Kidney tubule cell (primary cell): Measurements from ENCODE around the gene SND1.

Experiments
- DNase-seq: peaks from one replicate; pipeline ENCODE4 v3.0.0-alpha.2; 2018; ENCODE audit warnings: low spot score

SND1 gene

DNA sequence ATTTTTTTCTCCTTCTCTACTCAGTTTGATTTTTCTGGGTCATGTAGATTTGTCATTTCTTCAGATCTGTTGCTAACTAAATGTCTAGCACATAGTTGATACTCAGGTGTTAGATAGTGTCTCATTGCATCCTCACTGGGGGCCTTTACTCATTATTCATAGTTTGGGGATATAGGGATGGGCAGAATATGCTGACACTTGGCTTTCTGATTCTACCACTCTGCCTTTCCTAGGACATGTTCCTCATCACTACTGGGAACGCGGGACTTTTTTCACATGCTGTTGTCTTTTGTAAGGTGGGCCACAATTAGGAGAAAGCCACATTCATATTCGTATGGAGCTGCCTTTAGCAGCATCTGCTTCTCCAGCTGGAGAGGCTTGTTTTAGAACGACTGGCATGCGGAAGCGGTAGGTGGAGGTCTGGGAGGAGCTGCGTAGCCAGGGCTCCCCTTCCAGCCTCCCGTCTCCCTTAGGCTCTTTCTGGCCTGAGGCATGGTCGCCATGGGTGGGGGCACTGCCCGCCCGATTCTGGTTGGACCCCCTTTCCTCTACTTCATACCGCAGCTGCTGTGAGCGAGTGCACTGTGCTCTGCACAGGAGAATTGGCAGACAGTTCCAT is 78.8 kb downstream of the SND1 start:
- no peak for DNase-seq

DNA sequence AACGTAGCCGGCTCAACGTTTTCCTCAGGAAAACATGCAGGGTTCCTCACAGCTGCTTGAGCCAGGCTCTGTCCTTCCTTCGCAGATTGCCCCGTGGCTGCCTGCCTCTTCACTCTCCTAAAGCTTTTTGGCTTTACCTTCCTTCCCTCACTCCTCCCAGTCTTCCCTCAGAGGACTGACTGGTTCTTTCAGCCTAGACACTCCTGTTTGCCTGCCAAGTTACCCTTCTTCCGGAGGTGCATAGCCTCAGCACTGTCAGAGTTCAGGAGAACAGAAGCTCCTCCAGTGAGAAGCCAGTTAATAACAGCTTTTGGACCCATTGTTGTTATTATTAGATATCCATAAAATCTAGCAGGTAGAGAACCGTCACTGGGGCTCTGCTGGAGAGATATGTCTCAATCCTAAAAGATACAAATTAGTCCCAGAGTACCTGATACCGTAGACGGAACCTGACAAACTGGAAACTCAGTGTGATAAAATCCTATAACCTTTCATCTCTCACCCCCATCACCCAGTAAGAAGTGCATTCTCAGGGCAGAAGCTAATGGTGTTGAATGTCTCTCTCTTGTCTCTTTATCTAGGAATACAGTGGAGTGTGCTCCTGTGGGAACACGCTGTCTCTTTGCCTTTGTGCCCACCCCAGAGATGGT is 79.6 kb downstream of the SND1 start:
- DNase-seq, result no peak

DNA sequence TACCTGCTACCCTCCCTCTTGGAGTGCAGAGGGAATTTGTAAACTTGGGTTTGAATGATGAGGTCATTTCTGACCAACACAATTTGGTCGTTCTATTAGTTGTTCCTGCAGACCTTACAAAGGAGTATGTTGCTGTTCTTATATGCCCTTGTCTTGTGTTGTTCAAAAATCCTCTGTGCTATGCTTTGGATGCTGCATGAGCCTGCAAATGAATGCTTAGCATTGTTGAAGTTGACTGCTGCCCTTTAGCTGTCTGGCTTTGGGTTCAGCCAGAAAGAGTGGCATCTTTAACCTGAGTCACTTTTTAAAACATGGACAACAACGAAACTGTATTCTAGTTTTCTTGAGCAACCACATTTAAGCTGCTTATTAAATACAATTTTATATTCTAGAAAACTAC is 80.3 kb downstream of the SND1 start:
- no peak for DNase-seq

DNA sequence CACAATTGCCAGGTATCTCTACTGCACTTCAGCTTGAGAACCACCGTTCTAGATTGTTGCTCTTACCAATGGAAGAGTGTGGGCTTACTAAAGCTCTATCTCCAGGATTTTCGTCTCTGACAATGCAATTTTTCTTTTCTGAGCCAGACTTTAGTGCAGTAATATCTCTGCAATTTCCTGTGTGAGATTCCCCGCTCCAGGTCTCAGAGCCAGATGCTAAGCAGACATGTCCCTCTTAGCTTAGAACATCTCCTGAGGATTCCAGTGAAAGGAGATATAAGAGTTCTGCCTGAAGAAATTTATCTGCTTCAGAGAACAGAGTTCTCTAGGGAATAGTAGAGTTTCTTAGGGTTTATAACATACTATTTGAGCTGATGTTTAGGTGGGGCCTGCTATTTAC is 82.0 kb downstream of the SND1 start:
- DNase-seq, result no peak

DNA sequence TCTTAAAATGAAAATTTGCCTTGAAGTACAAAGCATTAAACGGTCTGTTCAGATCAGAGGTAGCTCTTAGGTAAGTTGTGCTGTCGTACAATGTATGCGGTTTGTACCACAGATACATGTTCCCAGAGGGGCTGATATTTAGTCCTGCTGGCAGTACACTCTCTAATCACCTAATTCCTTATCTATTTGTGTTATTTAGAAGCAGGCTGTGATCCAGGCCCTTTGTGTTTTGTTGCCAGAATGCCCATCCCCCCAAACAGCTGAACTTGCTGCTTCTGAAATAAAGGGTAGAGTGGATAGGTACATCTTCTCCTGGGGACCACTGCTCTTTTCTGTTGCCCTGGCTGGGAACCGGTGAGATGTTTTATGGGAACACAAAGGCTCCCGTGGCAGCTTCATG is 84.5 kb downstream of the SND1 start:
- no peak for DNase-seq

DNA sequence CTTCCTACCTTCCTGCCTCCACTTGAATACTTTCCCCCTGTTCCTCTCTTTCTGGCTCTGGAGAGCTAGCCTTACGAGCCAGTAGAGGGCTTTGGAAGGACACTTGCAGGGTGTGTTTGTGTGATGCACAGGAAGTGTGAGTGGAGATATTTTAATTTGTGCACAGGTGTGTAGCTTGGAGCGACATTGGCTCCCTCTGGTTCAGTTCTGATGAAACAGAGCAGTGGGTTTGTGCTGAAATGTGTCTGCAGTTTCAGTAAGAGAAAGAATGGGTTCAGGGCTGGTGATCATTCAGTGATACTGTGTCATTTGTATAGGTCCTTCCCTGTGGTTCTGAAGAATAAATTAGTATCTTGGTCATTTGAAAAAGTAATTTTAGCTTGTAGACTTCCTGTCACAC is 86.9 kb downstream of the SND1 start:
- no peak for DNase-seq

DNA sequence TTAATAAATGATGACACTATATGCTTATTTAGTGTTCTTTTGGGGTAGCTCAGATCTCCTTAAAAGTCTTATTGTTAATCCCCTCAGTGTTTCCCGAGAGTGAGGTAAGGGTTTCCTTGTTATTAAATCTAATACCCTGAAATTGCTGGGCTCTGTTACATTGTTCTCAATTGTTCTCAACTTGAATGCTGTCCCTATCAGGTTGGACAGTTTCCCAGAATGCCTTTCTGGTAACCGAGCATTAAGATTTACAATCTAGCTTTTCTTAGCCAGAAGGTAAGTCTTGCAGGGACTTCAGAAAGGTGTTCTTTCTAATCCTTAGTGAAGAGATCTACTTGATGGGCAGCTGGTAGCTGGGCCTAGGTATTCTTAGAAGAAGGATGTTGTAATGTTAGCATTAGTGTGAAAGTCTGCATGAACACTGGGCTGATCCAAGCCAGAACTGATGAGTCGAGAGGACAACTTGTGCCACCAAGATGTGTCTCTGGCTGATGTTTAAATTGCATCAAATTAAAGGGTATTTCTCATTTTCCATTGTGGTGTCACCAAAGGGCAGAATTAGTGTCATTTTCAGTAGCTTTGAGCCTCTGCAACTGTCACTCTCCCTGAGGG is 89.9 kb downstream of the SND1 start:
- no peak for DNase-seq

DNA sequence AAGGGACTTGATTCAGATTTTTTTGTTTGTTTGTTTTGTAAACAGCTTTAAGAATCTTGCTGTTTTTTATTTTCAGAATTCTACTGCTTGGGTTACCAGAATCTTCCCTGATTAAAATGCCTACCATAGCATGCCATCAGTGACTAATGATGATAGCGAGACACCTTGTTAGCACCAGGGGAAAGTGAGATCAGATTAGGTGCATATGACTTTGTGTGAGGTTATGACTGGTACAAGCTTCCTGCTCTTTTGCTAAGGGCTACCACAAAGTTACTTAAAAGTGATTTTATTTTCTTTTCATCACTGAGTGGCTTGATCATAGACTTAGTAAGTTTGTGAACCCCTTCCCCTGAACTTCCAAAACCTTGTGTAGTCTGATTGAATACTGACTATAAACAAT is 93.5 kb downstream of the SND1 start:
- peak; percentile 59 for DNase-seq

DNA sequence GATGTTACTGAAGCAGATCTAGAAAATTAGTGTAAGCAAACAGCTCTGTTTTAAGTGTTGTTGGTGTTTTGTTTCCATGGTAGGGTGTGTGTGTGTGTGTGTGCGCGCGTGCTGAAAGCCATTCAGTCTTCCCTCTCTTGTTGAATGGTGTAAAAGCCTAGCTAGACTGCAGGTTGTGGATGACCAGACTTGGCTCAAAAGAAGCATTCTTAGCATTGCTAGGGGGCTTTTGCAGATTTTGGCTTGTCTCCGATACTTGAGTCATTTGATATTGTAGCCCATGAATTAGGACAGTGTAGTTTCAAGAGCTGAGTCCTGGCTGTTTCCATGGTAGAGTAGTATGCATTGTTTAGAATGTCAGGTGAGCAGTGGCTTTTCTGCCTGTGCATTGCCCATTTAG is 99.1 kb downstream of the SND1 start:
- DNase-seq, result peak; percentile 54

DNA sequence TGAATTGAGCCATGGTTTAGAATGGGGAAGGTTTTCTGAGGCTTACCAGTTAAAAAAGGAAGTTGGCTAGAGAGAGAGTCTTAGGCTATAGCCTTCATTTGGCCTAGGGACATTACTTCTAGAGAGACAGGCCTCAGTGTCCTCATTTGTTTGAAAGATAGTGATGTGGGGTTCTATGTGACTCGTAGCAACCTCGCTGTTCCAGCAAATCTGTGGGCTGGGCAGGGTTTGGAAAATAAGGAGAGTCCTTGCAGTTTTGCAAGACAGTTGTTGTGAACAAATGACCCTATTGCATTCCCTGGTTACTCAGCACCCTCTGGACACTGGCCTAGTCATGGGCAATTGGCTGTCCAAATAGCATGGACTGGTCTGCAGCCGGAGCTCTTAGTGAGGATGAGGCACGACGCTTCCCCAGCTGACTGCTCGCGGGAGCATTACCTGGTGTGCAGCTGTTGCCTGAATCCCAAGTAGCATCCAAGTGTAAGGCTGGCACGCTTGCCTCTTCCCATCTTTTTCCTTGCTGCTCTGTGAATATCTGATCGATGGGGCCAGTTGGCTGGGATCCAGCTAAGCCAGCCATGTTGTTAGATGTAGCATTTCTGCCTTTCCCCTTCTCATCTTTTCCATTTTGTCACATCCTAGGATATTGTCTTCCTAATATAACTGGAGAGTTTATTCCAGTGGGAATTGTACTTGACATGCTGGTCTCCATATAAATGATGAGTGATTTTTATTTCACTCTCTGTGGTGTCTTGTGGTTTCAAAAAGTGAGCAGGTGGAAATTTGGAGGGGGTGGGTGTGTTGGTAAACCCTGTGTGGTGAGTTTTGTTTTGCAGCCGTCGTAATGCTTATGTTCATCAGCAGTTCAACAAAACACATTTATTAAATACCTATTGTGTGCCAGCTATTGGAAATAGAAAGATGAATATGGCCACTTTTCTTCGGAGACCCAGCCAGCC is 99.8 kb downstream of the SND1 start:
- peak; percentile 42 for DNase-seq

DNA sequence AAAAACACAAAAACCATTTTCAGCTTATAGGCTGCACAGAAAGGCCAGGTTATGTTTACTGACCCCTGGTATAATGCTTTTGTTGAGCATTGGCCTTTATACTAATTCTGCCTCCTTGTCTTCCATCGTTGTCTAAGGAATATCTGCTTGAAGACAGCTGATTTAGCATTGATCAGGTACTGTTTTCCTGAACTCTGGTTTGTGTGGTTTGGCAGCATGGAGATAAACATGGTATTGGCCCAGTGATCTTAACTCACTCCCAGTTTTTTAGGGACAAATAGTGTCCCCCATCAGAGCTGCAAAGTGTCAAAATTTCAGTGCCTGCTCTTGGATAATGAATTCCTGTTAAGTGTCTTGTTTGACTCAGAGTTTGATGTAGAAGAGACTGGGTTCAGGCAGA is 100.8 kb downstream of the SND1 start:
- DNase-seq, result no peak

DNA sequence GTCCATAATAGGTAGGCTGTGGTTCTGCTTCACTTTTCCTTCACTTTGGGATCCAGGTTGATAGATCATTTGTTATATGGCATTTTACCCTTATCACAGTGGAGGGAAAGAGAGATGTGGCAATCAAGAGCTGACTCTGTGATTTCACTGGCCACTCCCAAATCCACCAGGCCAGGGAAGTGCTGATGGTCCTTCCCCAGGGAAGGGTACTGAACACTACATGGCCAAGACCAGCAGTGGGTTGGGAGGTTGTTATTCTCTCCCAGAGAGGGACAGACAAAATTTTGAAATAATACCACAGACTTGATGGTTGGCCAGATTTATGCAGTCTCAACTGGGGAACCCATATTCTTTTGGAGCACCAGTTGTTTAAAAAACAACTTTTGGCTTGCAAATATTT is 102.5 kb downstream of the SND1 start:
- DNase-seq, result no peak

DNA sequence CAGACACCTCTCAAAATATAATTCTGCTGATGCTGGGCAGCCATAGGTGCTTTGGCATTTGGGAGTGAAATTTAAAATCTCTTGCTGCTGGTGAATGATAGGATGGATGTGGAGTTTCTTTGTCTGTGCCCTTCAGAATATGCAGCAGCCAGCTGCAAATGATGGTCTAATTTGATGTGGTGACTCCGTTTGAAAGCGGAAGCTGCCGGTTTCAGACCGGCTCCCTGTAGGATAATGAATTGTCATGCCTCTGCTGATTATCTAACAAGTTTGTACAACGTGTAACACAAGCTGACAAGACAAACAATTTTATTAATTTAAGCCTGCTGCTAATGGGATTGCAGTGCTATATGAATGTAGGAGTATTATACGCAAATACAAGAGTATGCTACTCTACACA is 103.5 kb downstream of the SND1 start:
- DNase-seq, result no peak

DNA sequence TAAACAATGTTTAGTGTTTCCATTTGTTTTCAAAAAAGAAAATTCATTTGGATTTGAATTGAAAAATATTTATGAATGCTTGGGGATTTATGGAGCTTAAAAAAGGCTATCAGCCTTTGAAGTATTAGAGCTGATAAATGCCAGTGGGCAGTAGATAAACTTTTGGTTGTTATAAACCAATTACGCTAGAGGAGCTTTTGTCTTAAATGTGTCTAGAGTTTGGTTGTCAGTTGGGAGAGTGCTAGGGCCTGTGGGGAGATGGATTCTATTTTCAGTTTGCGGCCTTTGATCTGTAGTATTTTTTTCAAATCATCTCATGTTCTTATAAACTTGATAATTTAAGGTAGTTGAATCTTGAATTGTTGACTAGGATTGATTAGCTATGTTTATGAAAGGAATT is 104.0 kb downstream of the SND1 start:
- no peak for DNase-seq

DNA sequence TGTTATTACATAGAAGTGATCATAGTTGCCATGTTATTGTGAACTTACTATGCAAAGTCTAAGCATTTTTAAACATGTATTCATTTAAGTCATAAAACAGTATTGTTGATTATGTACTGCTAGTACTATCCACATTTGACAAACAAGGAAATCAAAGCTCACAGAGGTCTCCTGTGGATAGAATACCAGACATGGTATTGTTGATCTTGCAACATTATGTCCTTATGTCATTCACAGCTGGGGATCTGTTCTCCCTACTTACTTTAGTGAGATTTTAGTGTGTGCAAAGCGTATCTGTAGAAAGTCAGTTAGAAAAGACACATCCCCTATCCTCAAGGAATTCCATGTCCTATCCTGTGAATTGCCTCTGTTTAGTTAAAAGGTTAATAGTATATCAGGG is 106.1 kb downstream of the SND1 start:
- DNase-seq, result no peak

DNA sequence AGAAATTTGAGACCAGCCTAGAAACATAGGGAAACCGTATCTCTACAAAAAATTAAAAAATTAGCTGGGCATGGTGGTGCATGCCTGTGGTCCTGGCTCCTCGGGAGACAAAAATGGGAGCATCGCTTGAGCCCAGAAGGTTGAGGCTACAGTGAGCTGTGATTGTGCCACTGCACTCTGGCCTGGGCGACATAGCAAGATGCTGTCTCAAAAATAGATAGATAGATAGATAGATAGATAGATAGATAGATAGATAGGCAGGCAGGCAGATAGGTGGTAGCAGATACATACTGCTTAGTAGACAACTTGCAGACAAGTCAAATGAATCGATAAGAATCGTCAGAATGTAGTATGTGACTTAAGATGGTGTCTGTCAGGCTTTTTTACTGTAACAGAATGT is 106.9 kb downstream of the SND1 start:
- DNase-seq, result no peak

DNA sequence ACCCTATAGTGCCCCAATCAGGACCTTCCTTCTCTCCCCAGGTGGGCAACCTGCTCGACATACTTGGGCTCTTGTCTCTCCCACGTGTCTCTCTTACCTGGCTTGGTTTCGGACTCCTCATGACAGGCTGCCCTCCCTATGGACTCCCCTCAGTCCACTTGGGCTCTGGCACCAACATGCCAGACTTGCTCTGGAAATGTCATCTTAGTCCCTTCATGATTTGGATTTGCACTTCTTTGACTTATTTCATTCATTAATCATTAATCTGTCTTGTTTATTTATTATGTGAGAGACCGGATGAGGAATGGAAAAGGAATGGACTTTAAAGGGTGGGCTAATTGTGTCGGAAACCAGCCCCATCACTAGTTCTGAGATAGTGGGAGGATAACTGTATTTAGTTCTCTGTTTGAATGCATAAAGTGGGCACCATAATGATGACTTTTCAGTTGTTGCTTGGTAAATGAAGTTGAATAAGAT is 108.0 kb downstream of the SND1 start:
- DNase-seq, result peak; percentile 53

DNA sequence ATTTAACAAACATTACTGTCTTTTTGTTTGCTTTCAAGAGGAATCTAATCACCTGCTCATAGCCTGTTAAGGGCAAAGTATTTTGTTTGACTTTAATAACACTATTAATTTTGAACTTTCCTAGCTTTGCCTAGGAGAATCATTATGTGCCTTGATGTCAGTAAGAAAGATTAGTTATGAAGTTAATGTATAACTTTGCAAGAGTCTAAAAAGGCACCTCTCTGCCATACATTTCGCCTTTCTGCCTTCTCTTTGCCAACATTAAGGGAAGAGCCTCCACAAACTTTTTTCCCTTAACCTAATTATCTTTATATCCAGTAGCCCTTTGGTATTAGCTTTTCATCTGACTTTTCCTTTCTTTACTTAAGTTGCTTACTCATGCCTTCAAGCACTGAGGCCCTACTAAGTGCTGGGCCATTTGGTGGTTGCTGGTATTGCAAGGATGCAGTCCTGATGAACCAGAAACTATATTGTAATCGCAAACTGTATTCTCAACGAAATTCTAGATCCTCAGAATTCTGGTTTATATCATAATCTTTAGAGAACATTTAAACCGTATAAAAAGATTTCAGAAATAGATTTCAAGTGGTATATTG is 108.5 kb downstream of the SND1 start:
- no peak for DNase-seq

DNA sequence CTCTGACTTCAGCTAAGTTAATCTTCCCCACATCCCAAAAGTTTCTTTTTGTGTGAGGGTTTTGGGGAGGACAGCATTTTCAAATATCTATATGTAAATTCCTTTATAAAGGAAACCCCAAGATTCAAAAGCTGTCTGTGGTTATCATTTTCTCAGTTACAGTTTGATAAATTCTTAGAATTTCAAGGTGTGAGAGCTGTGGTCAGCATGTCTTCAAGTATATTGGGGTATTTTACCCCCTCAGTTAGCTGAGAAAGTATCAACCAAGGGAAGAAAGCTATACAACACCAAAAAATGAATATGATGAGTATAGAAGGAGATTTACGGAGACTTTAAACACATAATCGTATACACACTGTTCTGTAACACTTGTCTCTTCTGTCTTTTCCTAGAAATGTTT is 109.2 kb downstream of the SND1 start:
- no peak for DNase-seq

DNA sequence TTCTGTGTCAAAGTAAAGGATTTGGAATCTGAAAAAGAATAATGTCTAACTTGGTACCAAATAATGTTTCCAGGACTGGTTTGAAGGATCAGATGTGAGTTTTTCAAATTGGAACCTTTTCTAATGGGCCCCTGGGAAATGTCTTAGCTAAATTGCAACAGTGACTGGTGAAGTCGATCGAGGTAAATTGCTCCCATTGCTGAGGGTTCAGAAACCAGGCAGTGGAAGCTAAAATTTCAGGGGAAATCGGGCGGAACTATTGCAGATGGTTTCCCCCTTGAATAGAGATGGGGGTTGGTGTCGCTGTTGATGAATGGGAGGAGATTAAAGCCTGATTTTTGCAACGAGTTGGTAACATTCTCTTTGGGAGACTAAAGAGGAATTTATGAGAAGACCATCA is 112.7 kb downstream of the SND1 start:
- no peak for DNase-seq

DNA sequence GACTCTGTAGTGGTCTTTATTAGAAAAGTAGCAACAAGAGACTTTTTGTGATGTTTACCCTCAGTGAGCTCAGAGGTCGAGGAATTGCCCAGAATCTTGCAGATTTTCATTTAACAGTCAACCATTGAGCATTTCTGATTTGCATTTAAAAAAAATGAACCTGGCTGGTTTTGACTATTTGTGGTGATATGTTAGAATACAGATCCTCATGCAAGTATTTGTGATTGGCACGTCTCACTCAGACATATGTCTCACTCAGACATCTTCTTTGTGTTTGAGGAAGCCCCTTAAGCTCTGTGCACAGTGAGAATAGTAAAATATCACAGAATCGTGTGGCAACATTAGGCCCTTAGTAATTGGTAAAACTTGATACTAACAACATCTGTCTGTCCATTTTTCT is 113.2 kb downstream of the SND1 start:
- no peak for DNase-seq

DNA sequence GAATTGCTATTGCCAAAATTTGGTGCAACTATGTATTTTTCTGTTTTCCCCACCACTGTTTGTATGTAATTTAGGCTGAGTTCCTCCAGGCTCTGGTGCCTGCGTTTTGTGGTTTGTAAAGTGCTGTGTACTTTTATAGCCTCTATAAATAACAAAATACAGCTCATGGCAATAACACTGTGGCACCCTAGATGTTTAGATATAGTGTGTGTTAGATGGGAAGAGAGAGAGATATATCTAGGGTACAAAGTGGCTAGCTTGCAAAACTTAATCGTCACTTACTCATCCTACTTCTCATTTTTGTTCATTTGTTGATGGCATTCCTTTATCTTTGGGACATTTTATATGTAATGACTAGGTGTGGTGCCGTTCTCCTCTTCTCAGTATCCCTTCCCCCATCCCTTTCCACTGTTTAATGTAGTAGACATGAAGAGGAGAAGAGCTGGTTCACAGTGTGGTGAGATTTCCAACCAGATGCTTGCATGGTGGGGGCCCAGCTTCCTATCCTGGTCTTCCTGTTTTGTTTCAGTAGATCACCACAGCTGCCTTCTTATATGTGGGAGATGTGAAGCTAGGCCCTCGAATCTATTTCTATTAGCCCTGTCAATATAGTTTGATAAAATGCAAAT is 115.0 kb downstream of the SND1 start:
- DNase-seq, result no peak
